Muscle layer of colon (tissue), 2 donors: Measurements from ENCODE around the gene CCZ1B.
"Not testable (repeated sequence)": the region's sequence is repeated elsewhere in the genome, so short reads cannot be mapped to it uniquely, and the experiment has no call there.

Experiments
- H3K27ac ChIP-seq: one replicate; pipeline ENCODE4 v1.7.0; 2013; ENCODE audit warnings: low read depth, mild to moderate bottlenecking, low read length, moderate library complexity
- H3K27me3 ChIP-seq, 2 donors: one replicate each; pipeline ENCODE4 v1.7.0; 2013; ENCODE audit warnings: low read length in 2 of 2, mild to moderate bottlenecking in 2 of 2; ENCODE audit not compliant: insufficient read depth in 2 of 2, control insufficient read depth in 1 of 2
- H3K36me3 ChIP-seq: one replicate; pipeline ENCODE4 v1.7.0; 2013; ENCODE audit warnings: mild to moderate bottlenecking, low read length; ENCODE audit not compliant: insufficient read depth
- H3K4me1 ChIP-seq: one replicate; pipeline ENCODE4 v1.7.0; 2013; ENCODE audit warnings: mild to moderate bottlenecking, low read length; ENCODE audit not compliant: insufficient read depth
- H3K4me3 ChIP-seq, 2 donors: one replicate each; pipeline ENCODE4 v1.7.0; 2013; ENCODE audit warnings: low read length in 2 of 2, low read depth in 1 of 2, mild to moderate bottlenecking in 1 of 2, moderate library complexity in 1 of 2
- H3K9ac ChIP-seq: one replicate; pipeline ENCODE4 v1.7.0; 2013; ENCODE audit warnings: low read length
- H3K9me3 ChIP-seq: one replicate; pipeline ENCODE4 v1.7.0; 2013; ENCODE audit warnings: mild to moderate bottlenecking, low read length
- donor health status: abdominal sarcoma.
- donor health status: Adenocarcinoma of cecum.

The CCZ1B gene

DNA sequence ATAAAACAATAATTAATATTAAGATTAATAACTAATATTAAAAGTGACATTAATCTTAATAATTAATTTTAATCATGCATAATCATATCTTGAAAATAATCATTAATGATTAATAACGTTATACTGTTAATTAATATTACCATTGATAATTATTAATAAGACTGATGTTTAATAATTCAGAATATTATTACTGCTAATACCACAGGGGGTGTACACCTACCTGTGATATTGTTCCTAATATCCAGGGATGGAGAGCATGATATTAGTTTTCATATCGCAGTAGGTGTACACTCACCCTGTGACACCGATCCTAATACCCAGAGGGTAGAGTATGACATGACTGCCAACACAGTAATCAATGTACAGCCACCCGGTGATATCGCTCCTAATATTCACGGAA, 23.1 kb upstream of the CCZ1B start:
- not testable (repeated sequence) for H3K27me3 ChIP-seq, H3K36me3 ChIP-seq, H3K9ac ChIP-seq, H3K9me3 ChIP-seq, H3K27ac ChIP-seq, H3K4me3 ChIP-seq, H3K4me1 ChIP-seq

DNA sequence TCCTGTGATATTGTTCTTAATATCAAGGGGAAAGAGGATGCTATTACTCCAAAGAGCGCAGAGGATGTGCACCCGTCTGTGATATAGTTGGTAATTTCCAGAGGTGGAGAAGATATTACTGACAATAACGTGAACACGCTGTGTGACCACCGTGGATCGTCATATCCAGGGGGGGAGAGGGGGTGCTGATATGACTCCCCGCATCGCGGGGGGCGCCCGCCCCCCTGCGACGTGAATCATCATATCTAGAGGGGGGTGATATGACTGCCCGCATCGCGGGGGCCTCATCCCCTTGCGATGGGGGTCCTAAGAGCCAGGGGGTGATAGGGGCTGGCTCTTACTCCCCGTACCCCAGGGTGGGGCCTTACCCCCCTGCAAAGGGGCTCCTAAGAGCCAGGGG, 21.7 kb upstream of the CCZ1B start:
- not testable (repeated sequence) for H3K9ac ChIP-seq, H3K4me3 ChIP-seq, H3K36me3 ChIP-seq, H3K27ac ChIP-seq, H3K4me1 ChIP-seq, H3K27me3 ChIP-seq, H3K9me3 ChIP-seq

DNA sequence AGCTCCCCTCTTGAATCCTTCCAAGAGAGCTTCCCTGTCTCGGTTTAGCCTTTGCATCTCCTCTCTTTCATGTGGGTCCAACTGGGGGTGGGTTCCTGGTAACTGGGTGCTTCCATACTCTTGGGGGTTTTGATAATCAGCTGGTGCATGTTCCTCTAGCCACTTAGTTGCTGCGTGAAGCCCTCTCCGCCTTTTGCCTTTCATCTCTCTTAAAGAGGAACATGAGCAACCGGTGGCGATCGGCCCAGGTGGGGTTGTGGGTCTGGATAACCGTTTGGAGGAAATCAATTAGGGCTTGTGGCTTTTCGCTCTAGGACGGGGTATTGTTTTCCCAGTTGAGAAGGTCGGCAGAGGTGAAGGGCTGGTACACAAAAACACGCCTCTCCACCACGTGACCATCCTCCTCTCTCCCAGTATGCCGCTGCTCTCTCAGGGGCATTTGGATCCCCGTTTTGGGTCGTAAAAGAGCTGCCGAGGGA, 19.9 kb upstream of the CCZ1B start:
- not testable (repeated sequence) for H3K4me1 ChIP-seq, H3K9ac ChIP-seq, H3K36me3 ChIP-seq, H3K27me3 ChIP-seq, H3K27ac ChIP-seq, H3K9me3 ChIP-seq, H3K4me3 ChIP-seq

DNA sequence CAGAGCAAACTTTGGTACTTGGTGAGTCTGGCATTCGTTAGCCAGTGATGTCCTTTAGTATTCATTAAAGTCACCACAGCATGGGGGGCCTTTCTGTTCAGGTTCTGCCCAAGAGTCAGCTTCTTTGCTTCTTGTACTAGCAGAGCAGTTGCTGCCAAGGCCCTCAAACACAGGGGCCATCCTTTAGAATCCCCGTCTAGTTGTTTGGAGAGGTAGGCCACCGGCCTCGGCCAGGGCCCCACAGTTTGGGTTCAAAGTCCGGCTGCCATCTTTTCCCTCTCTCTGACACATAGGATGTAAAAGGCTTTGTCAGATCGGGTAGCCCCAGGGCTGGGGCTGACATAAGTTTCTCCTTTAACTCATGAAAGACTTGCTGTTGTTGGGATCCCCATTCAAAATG, 17.6 kb upstream of the CCZ1B start:
- H3K9ac ChIP-seq, H3K4me3 ChIP-seq, H3K27ac ChIP-seq, H3K4me1 ChIP-seq, H3K9me3 ChIP-seq, H3K27me3 ChIP-seq, H3K36me3 ChIP-seq: not testable (repeated sequence)

DNA sequence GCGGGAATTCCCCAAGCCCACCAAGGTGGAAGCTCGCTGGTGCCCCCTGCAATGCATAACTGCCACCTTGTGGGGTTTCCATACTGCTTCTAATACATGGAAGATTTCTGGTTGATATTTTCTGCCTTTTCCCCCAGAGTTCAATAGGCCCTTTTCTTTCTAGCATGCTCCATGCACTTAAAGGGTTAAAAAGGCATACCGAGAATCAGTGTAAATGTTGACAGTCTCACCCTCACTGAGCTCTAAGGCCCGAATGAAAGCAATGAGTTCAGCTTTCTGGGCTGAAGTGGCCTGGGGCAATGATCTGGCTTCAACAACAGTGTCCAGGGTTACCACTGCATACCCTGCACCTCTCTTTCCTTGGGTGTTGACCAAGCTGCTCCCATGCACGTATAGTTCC, 17.0 kb upstream of the CCZ1B start:
- H3K4me1 ChIP-seq, H3K27ac ChIP-seq, H3K9ac ChIP-seq, H3K36me3 ChIP-seq, H3K27me3 ChIP-seq, H3K9me3 ChIP-seq, H3K4me3 ChIP-seq: not testable (repeated sequence)

DNA sequence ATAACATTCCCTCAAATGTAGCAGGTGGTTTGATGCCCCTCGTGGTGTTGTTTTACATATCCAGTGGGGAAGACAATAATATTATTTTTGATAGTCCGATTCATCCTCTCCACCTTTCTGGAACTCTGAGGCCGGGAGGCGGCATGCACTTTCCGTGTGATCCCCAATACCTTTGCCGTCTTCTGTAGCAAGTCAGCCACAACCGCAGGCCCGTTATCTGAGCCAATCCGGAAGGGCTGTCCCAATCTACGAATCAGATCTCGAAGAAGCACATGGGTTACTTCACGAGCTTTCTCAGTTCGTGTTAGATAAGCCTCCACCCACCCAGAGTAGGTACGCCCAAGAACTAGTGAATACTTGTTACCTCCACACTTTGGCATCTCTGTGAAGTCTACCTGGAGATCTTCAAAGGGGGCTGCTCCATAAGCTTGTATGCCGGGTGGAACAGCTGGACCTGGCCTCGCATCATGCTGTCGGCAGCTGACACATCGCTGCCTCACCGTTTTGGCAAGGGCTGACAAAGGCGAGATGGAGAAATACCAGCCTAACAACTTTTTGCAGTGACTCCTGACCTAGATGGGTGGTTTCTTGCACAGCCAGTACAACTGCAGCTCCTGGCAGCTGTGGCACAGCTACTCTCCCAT, 16.3 kb upstream of the CCZ1B start:
- H3K27me3 ChIP-seq, H3K4me3 ChIP-seq, H3K27ac ChIP-seq, H3K9me3 ChIP-seq, H3K9ac ChIP-seq, H3K36me3 ChIP-seq, H3K4me1 ChIP-seq: not testable (repeated sequence)

DNA sequence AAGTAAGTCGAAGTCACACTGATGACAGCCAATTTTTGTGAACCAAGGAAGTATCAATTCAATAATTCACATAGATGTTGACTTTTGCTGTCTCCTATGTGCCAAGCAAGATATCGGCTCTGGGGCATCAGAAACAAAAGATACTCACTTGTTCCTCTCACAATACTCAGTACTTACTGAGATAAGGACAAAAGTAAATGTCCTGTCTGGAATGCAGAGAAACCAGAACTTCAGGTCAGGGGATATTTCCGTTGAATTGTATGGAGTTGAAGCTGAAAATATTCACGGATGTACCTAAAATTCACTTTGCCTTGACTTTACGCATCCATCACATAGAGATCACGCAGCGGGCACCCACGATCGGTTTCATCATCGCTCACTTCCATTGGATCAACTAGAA, 11.0 kb upstream of the CCZ1B start:
- not testable (repeated sequence) for H3K9ac ChIP-seq, H3K4me1 ChIP-seq, H3K27ac ChIP-seq, H3K4me3 ChIP-seq, H3K9me3 ChIP-seq, H3K27me3 ChIP-seq, H3K36me3 ChIP-seq

DNA sequence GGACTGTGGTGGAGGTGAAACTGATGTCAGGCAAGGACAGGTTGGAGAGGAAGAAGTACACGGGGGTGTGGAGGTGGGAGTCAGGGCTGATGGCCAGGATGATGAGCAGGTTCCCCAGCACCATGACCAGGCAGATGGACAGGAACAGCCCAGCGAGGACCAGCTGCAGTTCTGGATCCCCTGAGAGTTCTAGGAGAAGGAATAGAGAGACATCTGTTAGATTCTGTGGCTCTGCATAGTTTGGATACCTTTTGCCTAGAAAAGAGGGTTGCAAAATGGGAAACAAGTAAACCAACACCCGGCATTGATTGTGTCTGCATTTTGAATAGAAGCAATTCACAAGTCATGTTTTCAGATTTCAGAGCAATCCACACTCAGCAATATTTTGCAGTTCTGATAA, 9.4 kb upstream of the CCZ1B start:
- not testable (repeated sequence) for H3K4me3 ChIP-seq, H3K9ac ChIP-seq, H3K27me3 ChIP-seq, H3K9me3 ChIP-seq, H3K27ac ChIP-seq, H3K4me1 ChIP-seq, H3K36me3 ChIP-seq

DNA sequence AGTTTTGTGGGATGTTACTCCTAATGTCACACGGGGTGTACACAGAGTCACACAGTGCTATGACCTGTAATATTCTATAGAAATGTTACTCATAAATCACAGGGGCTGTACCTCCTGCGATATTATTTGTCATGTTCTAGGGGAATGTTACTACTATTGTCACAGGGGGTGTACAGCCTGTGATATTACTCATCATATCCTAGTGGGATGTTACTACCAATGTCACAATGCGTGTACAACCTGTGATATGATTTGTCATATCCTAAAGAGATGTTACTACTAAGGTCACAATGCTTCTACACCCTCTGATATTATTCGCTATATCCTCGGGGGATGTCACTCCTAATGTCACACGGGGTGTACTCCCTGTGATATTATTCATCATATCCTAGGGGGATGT, 7.6 kb upstream of the CCZ1B start:
- Histone ChIP-seq H3K27ac (no peak overlapping the region), H3K4me3 (no peak overlapping the region), H3K4me1 (no peaks in the 10 kb centered on the region), H3K9me3 (no peaks in the 10 kb centered on the region), H3K9ac (no peak overlapping the region), H3K36me3 (no peaks in the 10 kb centered on the region), H3K27me3 (no peaks in the 10 kb centered on the region)

DNA sequence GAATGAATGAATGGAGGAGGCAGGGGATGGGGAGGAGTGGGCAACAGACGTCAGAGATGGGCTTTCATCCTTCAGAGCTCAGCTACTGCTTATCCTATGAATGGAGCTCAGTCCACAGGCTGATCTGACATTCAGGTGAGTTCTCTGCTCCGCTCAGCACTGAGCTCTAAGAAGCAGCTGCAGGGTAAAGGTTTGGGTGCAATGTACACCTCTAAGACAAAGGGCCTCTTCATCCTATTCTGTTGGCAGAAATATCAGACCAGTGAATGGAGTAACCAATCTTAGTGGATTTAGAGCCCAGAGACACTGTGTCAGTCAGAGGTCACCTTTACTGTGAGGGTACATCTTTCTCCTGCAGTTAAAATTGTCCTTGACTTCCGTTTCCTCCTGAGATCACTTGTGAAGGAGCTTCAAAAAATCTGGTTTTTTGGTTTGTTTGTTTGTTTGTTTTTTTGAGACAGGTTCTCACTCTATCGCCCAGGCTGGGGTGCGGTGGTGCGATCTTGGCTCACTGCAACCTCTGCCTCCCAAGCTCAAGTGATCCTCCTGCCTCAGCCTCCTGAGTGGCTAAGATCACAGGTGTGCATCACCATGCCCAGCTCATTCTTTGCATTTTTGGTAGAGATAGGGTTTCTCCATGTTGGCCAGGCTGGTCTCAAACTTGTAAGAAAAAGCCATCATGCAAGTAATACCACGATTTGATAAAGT, 5.1 kb upstream of the CCZ1B start:
- no peaks in the 10 kb centered on the region for H3K36me3 ChIP-seq
- no peaks in the 10 kb centered on the region for H3K9me3 ChIP-seq
- no peaks in the 10 kb centered on the region for H3K4me1 ChIP-seq
- H3K9ac ChIP-seq = no peak overlapping the region
- H3K4me3 ChIP-seq = no peak overlapping the region
- no peak overlapping the region for H3K27ac ChIP-seq
- no peaks in the 10 kb centered on the region for H3K27me3 ChIP-seq

DNA sequence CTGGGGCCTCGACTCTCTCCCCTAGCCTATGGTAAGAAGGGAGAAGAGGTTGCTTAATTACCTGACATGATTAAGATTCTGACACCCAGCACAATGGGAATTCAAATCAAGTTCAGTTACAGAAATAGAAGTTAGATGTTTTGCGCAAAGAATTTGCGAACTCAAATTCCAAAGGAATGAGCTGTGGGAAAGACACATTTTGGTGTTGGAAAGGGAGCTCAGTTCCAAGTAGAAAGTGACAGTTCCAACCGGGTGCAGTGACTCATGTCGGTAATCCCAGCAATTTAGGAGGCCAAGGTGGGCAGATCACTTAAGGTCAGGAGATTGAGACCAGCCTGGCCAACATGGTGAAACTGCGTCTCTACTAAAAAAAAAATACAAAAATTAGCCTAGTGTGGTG, 4.0 kb upstream of the CCZ1B start:
- not testable (repeated sequence) for H3K4me1 ChIP-seq, H3K9ac ChIP-seq, H3K36me3 ChIP-seq, H3K9me3 ChIP-seq, H3K27ac ChIP-seq, H3K27me3 ChIP-seq, H3K4me3 ChIP-seq

DNA sequence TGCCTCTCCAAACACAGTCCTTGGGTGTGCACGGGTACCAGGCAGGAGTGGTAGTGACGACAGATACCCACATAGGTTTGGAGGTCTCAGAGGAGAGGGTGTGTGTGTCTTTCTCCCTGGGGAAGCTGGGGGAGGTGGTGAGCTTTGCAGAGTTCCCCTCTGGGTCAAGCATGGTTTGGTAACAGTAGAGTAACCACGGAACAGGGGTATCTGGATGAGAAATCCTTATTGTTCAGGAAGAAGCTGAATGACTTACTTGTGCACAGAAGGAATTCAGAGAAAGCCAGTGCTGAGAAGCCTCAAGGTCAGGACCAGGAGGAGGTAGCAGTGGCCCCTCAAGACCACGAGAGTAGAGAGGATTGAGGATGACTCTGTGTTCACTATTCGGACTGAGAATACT, 3.5 kb upstream of the CCZ1B start:
- H3K4me1 ChIP-seq, H3K36me3 ChIP-seq, H3K9ac ChIP-seq, H3K27me3 ChIP-seq, H3K4me3 ChIP-seq, H3K9me3 ChIP-seq, H3K27ac ChIP-seq: not testable (repeated sequence)
